Neural progenitor cell (in vitro differentiated cells): ENCODE results near the gene TGIF2.

Source experiments
- CTCF ChIP-seq: fragments of 200-600 bp; sonication (generic); IDR thresholded peaks from 2 replicates; pipeline ENCODE4 v1.5.1; 2017; ENCODE audit warnings: antibody characterized with exemption, mild to moderate bottlenecking
- EZH2 ChIP-seq: fragments of 200-600 bp; sonication (generic); IDR thresholded peaks from 2 replicates; pipeline ENCODE4 v1.6.1; 2017; ENCODE audit warnings: antibody characterized with exemption, mild to moderate bottlenecking, moderate library complexity
- EZH2phosphoT487 ChIP-seq: fragments of 200-600 bp; sonication (generic); IDR thresholded peaks from 2 replicates; pipeline ENCODE4 v1.6.1; 2017; ENCODE audit warnings: antibody characterized with exemption

GRCh38 chr20:36528176-36528874 lies 45.1 kb upstream of the TGIF2 start:
- TF ChIP-seq CTCF (no peak), EZH2 (no peak), EZH2phosphoT487 (no peak)
